NOMO-1 treated with dmso at 0.1 percent for 144 hours (cell line): ENCODE measurements around the gene ZNHIT2.

Experiments used
- DNase-seq: peaks from one replicate; lab custom pipeline; 2025; ENCODE audit not compliant: unreplicated experiment; lab: John Stamatoyannopoulos, UW

The ZNHIT2 gene

GRCh38 chr11:65078151-65078550, 39.4 kb downstream of the ZNHIT2 start:
- no peak for DNase-seq

DNA sequence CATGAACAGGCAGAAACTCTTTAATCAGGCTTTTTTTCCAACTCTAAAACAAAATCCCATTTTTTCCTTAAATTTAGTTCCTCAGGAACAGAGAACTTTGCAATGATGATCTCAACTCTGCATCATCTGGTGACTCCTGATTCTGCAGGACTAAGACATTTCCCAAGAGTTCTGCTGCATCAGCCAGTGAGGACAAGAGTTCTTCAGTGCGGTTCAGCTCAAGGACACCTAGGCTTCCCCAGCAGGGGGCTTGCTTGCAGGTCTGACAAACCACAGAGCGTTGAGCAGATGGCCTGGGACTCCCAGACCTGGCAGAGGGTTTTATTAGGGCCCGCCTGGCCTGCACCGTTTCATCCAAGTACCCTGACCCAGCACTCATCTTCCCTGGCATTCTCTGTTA, 40.0 kb downstream of the ZNHIT2 start:
- DNase-seq = no peak

DNA sequence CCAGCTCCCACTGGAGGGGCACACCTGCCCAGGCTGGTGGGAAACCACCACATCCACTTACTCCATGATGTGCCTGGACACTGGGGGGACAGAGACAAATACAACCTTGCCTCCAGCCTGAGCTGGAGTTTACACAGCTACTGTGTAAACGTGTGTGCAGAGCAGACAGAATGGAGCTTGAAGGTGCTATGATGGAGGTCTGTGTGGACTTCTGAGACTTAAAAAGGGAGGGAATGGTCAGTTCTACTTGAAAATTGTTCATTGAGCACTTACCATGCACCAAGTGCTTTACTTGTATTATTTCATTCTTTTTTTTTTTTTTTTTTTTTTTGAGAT, 44.9 kb downstream of the ZNHIT2 start:
- no peak for DNase-seq

- DNase-seq = no peak
Observed at GRCh38 chr11:65071907-65072630, 45.4 kb downstream of the ZNHIT2 start.

GRCh38 chr11:65069217-65069616, 48.3 kb downstream of the ZNHIT2 start:
- no peak for DNase-seq

DNA sequence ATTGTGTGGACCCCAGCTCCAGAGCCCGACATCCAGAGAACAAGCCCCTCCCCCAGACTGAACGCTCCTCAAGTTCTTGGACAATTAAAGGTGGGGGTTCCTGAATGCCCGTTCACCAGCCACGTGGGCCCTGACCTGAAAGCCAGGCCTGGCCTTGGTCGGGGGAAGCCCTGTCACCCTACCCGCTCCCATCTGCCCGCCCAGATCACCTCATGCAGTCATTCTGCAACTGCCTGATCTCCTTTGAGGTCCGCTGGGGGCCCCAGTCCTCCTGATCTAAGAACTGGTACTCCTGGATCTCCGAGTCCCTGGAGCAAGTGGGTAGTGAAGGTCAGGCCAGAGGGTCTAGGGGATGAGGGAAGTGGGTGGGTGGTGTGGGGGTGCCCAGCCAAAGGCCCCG, 50.1 kb downstream of the ZNHIT2 start:
- DNase-seq = no peak

- DNase-seq = no peak
Observed at GRCh38 chr11:65066805-65067291, 50.7 kb downstream of the ZNHIT2 start.
